ENCODE data around the gene FRMD8.

The FRMD8 gene

DNA sequence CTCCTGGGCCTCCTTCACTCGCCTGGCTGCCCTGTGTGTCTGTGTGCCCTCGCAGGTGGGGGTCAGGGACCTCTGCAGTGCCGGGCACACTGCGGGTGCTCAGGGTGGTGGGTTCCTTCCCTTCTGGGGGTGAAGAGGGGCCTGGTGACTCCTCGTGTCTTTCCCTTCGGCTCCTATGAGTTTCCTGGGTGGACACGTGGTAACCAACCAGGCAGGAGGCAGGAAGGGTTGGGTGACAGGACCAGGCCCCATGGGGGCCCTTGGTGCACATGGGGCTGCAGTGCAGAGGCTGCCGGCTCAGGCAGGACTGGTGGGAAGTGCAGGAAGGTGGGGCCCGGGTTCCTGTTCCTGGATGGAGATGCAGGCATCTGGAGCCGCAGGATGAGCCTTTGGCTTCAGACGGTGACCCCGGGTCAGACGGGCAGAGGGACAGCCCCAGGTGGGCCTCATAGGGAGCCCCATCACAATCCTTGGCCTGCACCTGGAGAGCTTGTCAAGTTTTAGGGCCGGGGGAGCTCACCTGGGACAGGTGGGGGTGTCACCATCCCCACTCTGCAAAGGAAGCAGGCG lies 9.6 kb downstream of the FRMD8 start:
- TF ChIP-seq, protein P1, sequence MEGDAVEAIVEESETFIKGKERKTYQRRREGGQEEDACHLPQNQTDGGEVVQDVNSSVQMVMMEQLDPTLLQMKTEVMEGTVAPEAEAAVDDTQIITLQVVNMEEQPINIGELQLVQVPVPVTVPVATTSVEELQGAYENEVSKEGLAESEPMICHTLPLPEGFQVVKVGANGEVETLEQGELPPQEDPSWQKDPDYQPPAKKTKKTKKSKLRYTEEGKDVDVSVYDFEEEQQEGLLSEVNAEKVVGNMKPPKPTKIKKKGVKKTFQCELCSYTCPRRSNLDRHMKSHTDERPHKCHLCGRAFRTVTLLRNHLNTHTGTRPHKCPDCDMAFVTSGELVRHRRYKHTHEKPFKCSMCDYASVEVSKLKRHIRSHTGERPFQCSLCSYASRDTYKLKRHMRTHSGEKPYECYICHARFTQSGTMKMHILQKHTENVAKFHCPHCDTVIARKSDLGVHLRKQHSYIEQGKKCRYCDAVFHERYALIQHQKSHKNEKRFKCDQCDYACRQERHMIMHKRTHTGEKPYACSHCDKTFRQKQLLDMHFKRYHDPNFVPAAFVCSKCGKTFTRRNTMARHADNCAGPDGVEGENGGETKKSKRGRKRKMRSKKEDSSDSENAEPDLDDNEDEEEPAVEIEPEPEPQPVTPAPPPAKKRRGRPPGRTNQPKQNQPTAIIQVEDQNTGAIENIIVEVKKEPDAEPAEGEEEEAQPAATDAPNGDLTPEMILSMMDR (IDR thresholded peaks at IDR 0.05; ENCODE audit: insufficient read depth, low read length, poor library complexity, severe bottlenecking): no peak
- Histone ChIP-seq H3K4me3 (replicated peaks; ENCODE audit: low read depth, low read length) (no peak overlapping the region), H3K27me3 (replicated peaks; ENCODE audit: control insufficient read depth, insufficient read depth, low read length) (no peaks in the 10 kb centered on the region), H3K36me3 (ENCODE audit: control insufficient read depth, insufficient read depth, low read length) (peaks cover 53% of the 10 kb centered on the region)
- DNase-seq (ENCODE audit: extremely low read depth, insufficient read length): no peak

DNA sequence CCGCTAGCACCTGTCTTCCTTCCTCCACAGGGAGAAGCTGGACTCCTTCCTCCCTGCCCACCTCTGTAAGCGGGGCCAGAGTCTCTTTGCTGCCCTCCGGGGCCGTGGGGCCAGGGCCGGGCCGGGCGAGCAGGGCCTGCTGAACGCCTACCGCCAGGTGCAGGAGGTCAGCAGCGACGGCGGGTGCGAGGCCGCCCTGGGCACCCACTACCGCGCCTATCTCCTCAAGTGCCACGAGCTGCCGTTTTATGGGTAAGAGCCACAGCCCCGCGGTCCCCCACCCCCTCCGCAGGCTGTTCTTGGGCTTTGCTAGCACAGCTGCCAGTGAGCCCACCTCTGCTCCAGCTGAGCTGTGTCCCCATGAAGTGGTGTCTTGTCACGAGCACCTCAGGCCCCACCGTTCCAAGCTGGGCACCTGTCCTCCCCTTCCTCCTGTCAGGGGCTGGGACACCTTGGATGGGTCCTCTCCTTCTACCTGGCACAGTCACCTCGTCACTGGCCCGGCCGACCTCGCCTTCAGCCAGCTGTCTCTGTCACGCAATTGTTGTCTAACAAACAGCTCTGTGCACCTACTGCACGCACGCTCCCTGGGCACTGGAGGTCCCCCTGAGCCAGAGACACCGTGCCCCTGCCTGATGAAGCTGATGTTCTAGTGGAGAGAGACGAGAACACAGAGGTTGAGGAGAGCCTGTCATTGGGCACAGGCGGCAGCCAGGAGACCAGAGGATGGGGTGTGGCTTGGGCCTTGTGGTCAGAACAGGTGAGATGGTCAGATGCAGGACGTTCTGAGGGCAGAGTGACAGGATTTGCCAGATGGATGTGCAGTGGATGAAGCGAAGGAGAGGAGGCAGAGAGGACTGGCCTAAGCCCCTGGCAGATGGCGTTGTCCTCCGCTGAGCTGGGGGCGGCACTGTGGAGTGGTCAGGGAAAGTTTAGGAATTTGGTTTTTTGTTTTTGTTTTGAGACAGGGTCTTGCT lies 10.6 kb downstream of the FRMD8 start:
- TF ChIP-seq, protein P1 (IDR thresholded peaks at IDR 0.05; ENCODE audit: insufficient read depth, low read length, poor library complexity, severe bottlenecking): no peak
- H3K4me3 ChIP-seq (replicated peaks; ENCODE audit: low read depth, low read length): no peak overlapping the region
- H3K27me3 ChIP-seq (replicated peaks; ENCODE audit: control insufficient read depth, insufficient read depth, low read length): no peaks in the 10 kb centered on the region
- no peak for DNase-seq (ENCODE audit: extremely low read depth, insufficient read length)
- peaks cover 55% of the 10 kb centered on the region for H3K36me3 ChIP-seq (ENCODE audit: control insufficient read depth, insufficient read depth, low read length)

DNA sequence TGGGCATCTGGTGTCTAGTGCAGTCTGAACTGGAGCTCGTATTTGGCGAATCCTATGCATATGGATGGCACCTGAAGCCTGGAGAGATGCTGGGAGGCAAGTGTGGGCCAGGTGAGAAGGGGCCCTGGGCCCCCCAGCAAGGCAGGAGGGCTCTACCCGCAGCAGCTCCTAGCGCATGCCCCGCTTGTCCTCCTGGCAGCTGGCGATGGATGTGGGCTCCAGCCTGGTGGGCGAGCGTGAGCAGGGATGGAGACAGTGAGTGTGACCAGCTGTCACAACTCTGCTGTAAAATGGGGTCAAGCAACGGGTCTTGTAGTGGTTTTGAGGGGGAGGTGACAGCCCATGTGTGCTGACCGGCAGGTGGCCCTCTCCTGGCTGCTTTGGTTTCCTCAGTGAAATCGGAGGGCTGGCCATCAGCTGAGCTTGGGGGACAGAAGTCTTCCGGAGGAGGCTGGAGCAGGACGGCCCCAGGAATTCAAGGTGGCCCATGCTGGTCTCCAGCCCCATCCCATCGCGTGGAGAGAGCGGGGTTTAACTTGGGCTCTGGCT lies 12.0 kb downstream of the FRMD8 start:
- Histone ChIP-seq H3K36me3 (ENCODE audit: control insufficient read depth, insufficient read depth, low read length) (peaks cover 48% of the 10 kb centered on the region), H3K4me3 (replicated peaks; ENCODE audit: low read depth, low read length) (no peak overlapping the region), H3K27me3 (replicated peaks; ENCODE audit: control insufficient read depth, insufficient read depth, low read length) (no peaks in the 10 kb centered on the region)
- DNase-seq (ENCODE audit: extremely low read depth, insufficient read length): no peak
- TF ChIP-seq, protein P1 (IDR thresholded peaks at IDR 0.05; ENCODE audit: insufficient read depth, low read length, poor library complexity, severe bottlenecking): no peak

DNA sequence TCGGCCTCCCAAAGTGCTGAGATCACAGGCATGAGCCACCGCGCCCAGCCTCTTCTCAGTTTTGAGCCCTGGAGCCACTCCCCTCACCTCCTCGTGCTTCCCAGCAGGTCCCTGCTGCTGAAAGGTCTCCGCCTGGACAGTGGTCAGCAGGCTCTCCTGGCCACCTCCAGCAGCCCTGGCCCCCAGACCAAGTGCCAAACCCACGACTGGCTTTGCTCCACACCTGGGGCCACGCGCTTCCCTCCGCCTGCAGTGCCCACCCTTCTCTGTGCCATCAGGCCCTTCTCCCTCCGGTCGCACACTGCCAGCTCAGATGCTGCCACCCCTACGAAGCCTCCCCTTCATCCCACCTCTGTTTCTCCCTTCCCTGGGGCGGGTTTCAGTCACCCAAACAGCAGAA lies 12.8 kb downstream of the FRMD8 start:
- TF ChIP-seq, protein P1 (IDR thresholded peaks at IDR 0.05; ENCODE audit: insufficient read depth, low read length, poor library complexity, severe bottlenecking): no peak
- no peak for DNase-seq (ENCODE audit: extremely low read depth, insufficient read length)
- Histone ChIP-seq H3K4me3 (replicated peaks; ENCODE audit: low read depth, low read length) (no peak overlapping the region), H3K36me3 (ENCODE audit: control insufficient read depth, insufficient read depth, low read length) (peaks cover 45% of the 10 kb centered on the region), H3K27me3 (replicated peaks; ENCODE audit: control insufficient read depth, insufficient read depth, low read length) (no peaks in the 10 kb centered on the region)

DNA sequence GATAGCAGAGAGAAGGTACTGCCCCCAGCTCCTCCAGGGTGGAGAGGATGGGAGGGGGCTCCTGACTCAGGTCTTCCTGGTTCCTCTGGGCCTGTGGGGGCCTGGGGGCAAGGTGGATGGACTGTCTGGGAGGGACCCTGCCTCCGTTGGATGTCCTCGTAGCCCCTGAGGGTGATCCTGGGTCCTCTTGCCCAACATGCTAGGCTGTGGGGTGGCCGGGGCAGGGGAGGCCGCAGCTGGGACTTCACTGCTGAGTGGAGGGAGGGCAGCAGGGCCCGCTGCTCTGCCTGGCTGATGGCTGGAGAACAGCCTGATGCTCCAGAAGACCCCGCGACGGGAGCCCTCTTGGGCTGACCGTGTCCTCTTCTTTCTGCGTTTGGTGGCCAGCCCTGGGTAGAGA lies 13.4 kb downstream of the FRMD8 start:
- no peak for DNase-seq (ENCODE audit: extremely low read depth, insufficient read length)
- Histone ChIP-seq H3K4me3 (replicated peaks; ENCODE audit: low read depth, low read length) (no peak overlapping the region), H3K36me3 (ENCODE audit: control insufficient read depth, insufficient read depth, low read length) (peaks cover 47% of the 10 kb centered on the region), H3K27me3 (replicated peaks; ENCODE audit: control insufficient read depth, insufficient read depth, low read length) (no peaks in the 10 kb centered on the region)
- TF ChIP-seq, protein P1 (IDR thresholded peaks at IDR 0.05; ENCODE audit: insufficient read depth, low read length, poor library complexity, severe bottlenecking): no peak
